GM13976 (cell line): ENCODE measurements around the gene MADD.

Experiments
- DNase-seq: peaks from one replicate; pipeline ENCODE4 v3.0.0; 2012; ENCODE audit warnings: low spot score
- in situ Hi-C: fragments of 300-500 bp; cut with MboI; formaldehyde crosslinking; loops from one replicate; pipeline ENCODE4 v1.12.0; 2022; ENCODE audit warnings: low sequenced_read_pairs, mixed read lengths, inconsistent platforms; ENCODE audit not compliant: unreplicated experiment
- TF ChIP-seq, protein P1 (sequence below): IDR thresholded peaks from 2 replicates; pipeline ENCODE4 v1.5.1; 2012; ENCODE audit warnings: borderline replicate concordance, mild to moderate bottlenecking; ENCODE audit not compliant: insufficient read depth; ENCODE audit errors: extremely low read depth, missing control alignments, control extremely low read depth

Gene MADD

DNA sequence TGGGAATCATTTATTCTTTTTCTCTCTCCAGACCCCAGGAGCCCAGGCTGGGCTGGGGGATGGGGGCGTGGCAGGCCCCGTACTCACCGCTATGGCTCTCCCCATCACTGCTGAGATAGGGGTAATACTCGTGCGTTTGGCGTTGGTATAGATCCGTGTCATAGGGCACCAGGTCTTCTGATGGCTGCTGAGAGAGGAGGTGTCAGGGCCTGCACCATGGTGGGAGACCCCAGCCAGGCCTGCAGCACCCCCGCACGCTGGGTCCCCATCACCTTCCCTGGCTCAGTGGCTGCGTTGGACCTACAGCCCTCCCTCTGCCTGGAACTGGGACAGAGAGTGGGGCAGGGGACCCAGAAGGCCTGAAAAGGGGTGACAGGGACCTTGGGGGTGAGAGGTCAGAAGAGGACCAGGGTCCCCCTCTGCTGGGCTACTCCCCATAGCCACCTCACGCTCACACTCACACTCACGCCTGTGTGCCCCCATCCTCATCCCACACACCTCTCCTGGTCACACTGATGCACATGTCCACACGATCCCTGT, 105.7 kb downstream of the MADD start:
- no peak for DNase-seq
- TF ChIP-seq, protein P1, sequence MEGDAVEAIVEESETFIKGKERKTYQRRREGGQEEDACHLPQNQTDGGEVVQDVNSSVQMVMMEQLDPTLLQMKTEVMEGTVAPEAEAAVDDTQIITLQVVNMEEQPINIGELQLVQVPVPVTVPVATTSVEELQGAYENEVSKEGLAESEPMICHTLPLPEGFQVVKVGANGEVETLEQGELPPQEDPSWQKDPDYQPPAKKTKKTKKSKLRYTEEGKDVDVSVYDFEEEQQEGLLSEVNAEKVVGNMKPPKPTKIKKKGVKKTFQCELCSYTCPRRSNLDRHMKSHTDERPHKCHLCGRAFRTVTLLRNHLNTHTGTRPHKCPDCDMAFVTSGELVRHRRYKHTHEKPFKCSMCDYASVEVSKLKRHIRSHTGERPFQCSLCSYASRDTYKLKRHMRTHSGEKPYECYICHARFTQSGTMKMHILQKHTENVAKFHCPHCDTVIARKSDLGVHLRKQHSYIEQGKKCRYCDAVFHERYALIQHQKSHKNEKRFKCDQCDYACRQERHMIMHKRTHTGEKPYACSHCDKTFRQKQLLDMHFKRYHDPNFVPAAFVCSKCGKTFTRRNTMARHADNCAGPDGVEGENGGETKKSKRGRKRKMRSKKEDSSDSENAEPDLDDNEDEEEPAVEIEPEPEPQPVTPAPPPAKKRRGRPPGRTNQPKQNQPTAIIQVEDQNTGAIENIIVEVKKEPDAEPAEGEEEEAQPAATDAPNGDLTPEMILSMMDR = no peak
- in situ Hi-C loops = no loop called here

DNA sequence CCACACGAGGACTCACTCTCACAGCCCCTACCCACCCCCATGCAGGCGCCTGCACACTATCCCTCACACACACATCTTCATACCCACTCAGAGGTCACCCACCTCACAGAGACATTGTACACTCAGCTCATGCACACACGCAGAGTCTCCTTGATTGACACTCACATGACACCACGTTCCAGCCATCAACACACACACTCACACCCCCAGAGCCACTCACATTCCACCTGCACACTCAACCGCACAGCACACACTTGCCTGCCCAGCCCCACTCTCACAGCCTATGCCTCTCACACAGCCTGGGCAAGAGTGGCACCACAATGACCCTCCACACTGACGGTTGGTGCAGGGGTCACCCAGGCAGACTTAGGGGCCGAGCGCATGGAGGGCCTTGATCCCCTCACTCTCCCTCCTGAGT, 106.2 kb downstream of the MADD start:
- TF ChIP-seq, protein P1 = no peak
- no peak for DNase-seq
- in situ Hi-C loops = no loop called here

DNA sequence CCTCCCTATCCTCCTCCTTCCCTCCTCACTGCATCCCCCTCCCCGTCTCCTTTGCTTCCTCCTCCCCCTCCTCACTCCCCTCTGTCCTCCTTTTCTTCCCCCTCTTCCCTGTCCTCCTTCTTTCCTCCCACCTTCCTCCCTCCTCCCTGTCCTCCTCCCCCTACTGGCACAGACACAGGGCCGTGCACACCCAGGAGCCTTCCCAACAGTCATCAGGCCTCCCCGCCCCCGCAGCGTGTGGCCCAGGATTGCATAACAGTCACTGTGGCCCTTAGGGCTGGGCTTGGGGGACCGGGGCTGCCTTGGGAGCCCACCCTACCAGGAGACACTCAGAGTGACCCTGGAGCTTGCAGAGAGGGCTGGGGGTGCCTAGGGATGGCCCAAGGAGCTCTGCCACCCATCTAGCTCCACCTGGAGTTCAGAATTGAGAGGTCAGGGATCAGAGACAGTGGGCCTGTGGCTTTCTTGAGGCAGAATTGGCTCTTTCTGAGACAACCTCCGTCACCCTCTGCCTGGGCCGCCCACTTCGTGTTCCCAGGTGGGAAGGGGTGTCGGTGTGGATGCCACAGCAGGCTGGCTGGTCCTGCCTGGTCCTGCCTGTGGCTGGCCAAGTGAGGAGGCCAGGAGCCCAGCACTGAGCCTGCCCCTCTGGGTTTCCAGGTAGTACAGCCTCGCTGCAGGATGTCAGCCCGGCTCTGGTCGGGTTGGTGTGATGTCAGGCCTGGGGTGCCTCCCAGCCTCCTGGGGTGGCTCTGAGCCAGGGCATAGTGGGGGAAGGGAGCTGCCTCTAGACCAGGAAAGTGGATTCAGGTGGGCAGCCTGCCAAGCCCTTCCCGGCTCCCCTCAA, 106.8 kb downstream of the MADD start:
- in situ Hi-C loops = no loop called here
- TF ChIP-seq, protein P1 = peak; percentile 15
- DNase-seq = peak; percentile 72

DNA sequence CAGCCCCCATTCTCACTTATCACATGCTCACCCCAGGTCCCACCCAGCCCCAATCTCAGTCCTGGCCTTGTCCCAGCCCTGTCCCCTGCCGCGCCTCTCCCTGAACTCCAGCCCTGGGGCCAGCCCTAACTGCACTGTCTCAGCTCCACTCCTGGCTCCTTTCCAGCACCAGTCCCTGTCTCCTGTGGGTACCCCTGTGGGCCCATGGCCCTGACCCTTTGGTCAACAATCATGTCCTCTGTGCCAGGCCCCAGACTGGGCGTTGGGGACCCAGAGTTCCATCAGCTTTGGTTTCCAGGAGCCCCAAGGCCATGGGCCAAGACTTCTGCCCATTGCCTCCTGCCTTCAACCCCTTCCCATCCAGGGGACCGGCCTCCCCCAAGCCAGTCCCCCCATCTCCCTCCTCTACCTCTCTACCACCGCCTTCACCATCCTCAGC, 107.7 kb downstream of the MADD start:
- TF ChIP-seq, protein P1 = no peak
- peak; percentile 55 for DNase-seq
- in situ Hi-C loops = no loop called here

DNA sequence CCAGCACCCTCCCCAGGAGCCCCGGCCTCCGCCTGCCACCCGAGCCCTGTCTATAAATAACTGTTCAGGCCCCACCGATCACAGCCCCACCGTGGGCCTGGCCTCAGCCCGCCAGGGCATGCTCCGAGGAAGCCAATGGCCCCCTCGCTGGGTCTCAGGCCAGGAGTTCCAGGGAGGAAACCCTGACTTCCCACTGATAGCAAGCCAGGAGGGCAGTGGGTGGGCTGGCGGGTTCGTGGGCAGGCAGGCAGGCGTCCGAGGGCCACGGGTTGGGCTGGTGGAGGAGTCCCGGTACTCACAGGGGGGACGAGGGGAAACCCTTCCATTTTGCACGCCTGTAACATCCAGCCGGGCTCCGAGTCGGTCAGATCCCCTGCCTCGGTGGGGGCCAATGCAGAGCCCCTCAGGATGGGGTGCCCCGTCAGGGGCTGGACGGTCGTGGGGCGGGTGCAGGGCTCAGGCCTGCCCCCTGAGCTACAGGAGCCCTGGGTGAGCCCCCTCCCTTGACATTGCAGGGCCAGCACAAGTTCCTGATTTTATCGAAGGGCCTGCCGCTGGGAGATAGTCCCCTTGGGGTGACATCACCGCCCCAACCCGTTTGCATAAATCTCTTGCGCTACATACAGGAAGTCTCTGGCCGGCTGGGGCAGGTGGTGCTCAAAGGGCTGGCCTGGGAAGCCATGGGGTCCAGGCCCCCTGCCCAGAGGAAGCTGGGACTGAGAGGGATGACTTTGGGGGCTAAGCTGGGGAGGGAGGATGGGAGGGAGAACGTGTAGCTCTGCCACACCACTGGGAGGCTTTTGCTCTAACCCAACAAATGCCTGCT, 108.3 kb downstream of the MADD start, which contains the start of gene SPI1:
Gene SPI1, minus strand, starts transcription at position 538 of the 826 bp plus-strand sequence. Its CDS starts 194 bp downstream, at position 344.
- DNase-seq = peak; percentile 90
- TF ChIP-seq, protein P1 = no peak
- in situ Hi-C loops = no loop called here

DNA sequence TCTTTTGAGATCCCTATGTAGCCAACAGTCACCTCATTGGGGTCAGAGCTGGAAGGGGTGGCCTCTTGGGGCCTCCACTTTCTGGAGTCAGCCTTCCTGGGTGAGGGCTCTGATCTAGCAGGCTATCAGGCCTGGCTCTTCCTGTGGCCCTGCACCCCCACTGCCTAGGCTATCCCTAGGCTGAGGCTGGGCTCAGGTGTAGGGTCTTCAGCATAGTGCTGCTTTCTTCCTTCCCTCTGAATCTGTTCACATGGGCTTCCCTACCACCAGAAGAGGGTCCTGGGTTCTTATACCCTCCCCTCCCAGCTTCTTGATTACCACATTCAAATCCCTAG, 108.9 kb downstream of the MADD start:
- DNase-seq = no peak
- in situ Hi-C loops = no loop called here
- TF ChIP-seq, protein P1 = no peak
